ENCODE data around the gene KLHDC3.

KLHDC3 gene

DNA sequence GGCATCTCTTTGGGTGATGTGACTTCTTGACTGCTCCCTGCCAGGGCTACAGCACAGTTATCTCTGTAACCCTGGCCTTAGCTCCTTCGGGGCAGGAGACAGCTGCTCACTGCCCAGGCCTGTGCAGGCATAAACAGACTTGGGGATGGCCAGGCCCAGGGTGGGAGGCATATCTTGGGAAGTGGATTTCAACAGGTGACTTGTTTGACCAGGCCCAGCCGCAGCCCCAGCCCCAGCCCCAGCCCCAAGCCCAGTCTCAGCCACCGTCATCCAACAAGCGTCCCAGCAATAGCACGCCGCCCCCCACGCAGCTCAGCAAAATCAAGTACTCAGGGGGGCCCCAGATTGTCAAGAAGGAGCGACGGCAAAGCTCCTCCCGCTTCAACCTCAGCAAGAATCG is 7.8 kb upstream of the KLHDC3 start:
- Histone ChIP-seq H3K79me2 (ENCODE audit: insufficient read depth, low read length) (no peaks in the 10 kb centered on the region), H3K36me3 (ENCODE audit: insufficient read depth, low read length) (peaks cover 56% of the 10 kb centered on the region), H3K4me2 (ENCODE audit: low read length) (no peak overlapping the region), H2AFZ (ENCODE audit: low read length) (no peak overlapping the region), H3K4me1 (ENCODE audit: insufficient read depth, low read length, severe bottlenecking) (no peaks in the 10 kb centered on the region), H3F3A (ENCODE audit: insufficient read depth, low read length) (no peaks in the 10 kb centered on the region), H3K9me2 (ENCODE audit: low read depth, low read length) (no peaks in the 10 kb centered on the region), H4K20me1 (ENCODE audit: insufficient read depth, low read length) (no peaks in the 10 kb centered on the region), H3K27ac (ENCODE audit: low read depth, low read length, poor library complexity, severe bottlenecking) (no peak overlapping the region), H3K4me3 (ENCODE audit: low read depth, low read length, poor library complexity, severe bottlenecking) (no peak overlapping the region), H3K27me3 (ENCODE audit: insufficient read depth, low read length) (no peaks in the 10 kb centered on the region), H3K9me3 (ENCODE audit: low read length) (no peaks in the 10 kb centered on the region), H3K9ac (ENCODE audit: low read length) (no peak overlapping the region)
- TF ChIP-seq CTCF (IDR thresholded peaks at IDR 0.05; ENCODE audit: low read length) (no peak), EZH2 (IDR thresholded peaks at IDR 0.05; ENCODE audit: borderline replicate concordance, low read length) (no peak)

DNA sequence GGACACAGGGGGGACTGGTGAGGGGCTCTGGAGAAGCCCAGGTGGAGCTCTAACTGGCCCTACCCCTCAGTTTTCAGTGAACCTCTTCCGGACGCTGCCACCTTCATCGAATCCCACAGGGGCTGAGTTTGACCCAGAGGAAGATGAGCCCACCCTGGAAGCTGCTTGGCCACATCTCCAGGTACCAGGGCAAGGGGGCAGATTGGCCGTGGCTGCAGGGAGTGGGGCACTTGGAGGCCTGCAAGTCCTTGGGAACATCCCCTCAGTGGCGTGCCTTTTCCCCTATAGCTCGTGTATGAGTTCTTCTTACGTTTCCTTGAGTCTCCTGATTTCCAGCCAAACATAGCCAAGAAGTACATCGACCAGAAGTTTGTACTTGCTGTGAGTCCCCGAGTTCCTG is 6.9 kb upstream of the KLHDC3 start:
- no peak overlapping the region for H3K27ac ChIP-seq (ENCODE audit: low read depth, low read length, poor library complexity, severe bottlenecking)
- no peaks in the 10 kb centered on the region for H4K20me1 ChIP-seq (ENCODE audit: insufficient read depth, low read length)
- no peaks in the 10 kb centered on the region for H3K9me3 ChIP-seq (ENCODE audit: low read length)
- H3K9ac ChIP-seq (ENCODE audit: low read length) = no peak overlapping the region
- H3K4me2 ChIP-seq (ENCODE audit: low read length) = no peak overlapping the region
- peaks cover under 1% of the 10 kb centered on the region for H3K4me1 ChIP-seq (ENCODE audit: insufficient read depth, low read length, severe bottlenecking)
- no peak overlapping the region for H2AFZ ChIP-seq (ENCODE audit: low read length)
- no peaks in the 10 kb centered on the region for H3F3A ChIP-seq (ENCODE audit: insufficient read depth, low read length)
- H3K79me2 ChIP-seq (ENCODE audit: insufficient read depth, low read length) = no peaks in the 10 kb centered on the region
- H3K27me3 ChIP-seq (ENCODE audit: insufficient read depth, low read length) = no peaks in the 10 kb centered on the region
- no peak for TF ChIP-seq CTCF (IDR thresholded peaks at IDR 0.05; ENCODE audit: low read length)
- TF ChIP-seq EZH2 (IDR thresholded peaks at IDR 0.05; ENCODE audit: borderline replicate concordance, low read length) = no peak
- peaks cover 62% of the 10 kb centered on the region for H3K36me3 ChIP-seq (ENCODE audit: insufficient read depth, low read length)
- H3K4me3 ChIP-seq (ENCODE audit: low read depth, low read length, poor library complexity, severe bottlenecking) = no peak overlapping the region
- H3K9me2 ChIP-seq (ENCODE audit: low read depth, low read length) = no peaks in the 10 kb centered on the region

DNA sequence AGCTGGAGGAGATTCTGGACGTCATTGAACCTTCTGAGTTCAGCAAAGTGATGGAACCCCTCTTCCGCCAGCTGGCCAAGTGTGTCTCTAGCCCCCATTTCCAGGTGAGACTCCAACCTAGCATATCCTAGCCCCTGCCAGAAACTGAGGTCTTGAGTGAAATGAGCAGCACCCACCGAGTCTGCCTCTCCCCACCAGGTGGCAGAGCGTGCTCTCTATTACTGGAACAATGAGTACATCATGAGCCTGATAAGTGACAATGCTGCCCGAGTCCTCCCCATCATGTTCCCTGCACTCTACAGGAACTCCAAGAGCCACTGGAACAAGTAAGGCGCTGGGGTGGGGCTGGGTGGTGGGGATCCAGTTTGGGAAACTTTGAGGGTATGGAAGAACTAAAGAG is 4.9 kb upstream of the KLHDC3 start:
- H3K9me3 ChIP-seq (ENCODE audit: low read length) = no peaks in the 10 kb centered on the region
- peak overlapping the region; percentile 9 for H3K27ac ChIP-seq (ENCODE audit: low read depth, low read length, poor library complexity, severe bottlenecking)
- no peak overlapping the region for H2AFZ ChIP-seq (ENCODE audit: low read length)
- peak; percentile 71 for TF ChIP-seq CTCF (IDR thresholded peaks at IDR 0.05; ENCODE audit: low read length)
- TF ChIP-seq EZH2 (IDR thresholded peaks at IDR 0.05; ENCODE audit: borderline replicate concordance, low read length) = no peak
- peaks cover 66% of the 10 kb centered on the region for H3K36me3 ChIP-seq (ENCODE audit: insufficient read depth, low read length)
- no peaks in the 10 kb centered on the region for H3K9me2 ChIP-seq (ENCODE audit: low read depth, low read length)
- peaks cover 12% of the 10 kb centered on the region for H3K4me1 ChIP-seq (ENCODE audit: insufficient read depth, low read length, severe bottlenecking)
- no peak overlapping the region for H3K9ac ChIP-seq (ENCODE audit: low read length)
- H3F3A ChIP-seq (ENCODE audit: insufficient read depth, low read length) = no peaks in the 10 kb centered on the region
- H3K4me2 ChIP-seq (ENCODE audit: low read length) = no peak overlapping the region
- no peaks in the 10 kb centered on the region for H3K27me3 ChIP-seq (ENCODE audit: insufficient read depth, low read length)
- H4K20me1 ChIP-seq (ENCODE audit: insufficient read depth, low read length) = no peaks in the 10 kb centered on the region
- H3K4me3 ChIP-seq (ENCODE audit: low read depth, low read length, poor library complexity, severe bottlenecking) = no peak overlapping the region
- no peaks in the 10 kb centered on the region for H3K79me2 ChIP-seq (ENCODE audit: insufficient read depth, low read length)
